Fibroblast of skin of scalp (primary cell): ENCODE measurements around the gene ZXDB. TPM values are rescaled to one million over a fixed set of nuclear protein-coding genes. Genes with fewer than 3 reads are reported as not detected.
A peak's percentile ranks its signal among the peaks of the same experiment; 100 is the strongest.
"Not testable (repeated sequence)": the region's sequence is repeated elsewhere in the genome, so short reads cannot be mapped to it uniquely, and the experiment has no call there.

Experiments used
- DNase-seq: peaks from one replicate; pipeline ENCODE4 v3.0.0-alpha.2; 2013
- polyA plus RNA-seq, 2 experiments: library from polyadenylated mRNA; unstranded; fragments of 120-200 nt; gene quantifications; one replicate each; pipeline ENCODE4 v1.2.1, GENCODE V29; 2013; ENCODE audit not compliant: insufficient read length in 2 of 2

ZXDB gene
- polyA plus RNA-seq (2013, experiment 1 of 2; ENCODE audit: insufficient read length): 3.5 TPM
- polyA plus RNA-seq (2013, experiment 2 of 2; ENCODE audit: insufficient read length): 4.9 TPM

- peak; percentile 34 for DNase-seq
These were observed at the start of gene ZXDB for GRCh38 chrX:57591284-57592159. TSS of gene ZXDB (plus strand) at chrX:57592011. CDS start at chrX:57592049, 38 bp downstream.

GRCh38 chrX:57565198-57565597, 26.6 kb upstream of the ZXDB start:
- no peak for DNase-seq

- peak; percentile 14 for DNase-seq
These were observed 18.1 kb upstream of the ZXDB start for GRCh38 chrX:57573754-57574153.

GRCh38 chrX:57582948-57583347, 8.9 kb upstream of the ZXDB start:
- not testable (repeated sequence) for DNase-seq

- no peak for DNase-seq
These were observed 8.3 kb upstream of the ZXDB start for GRCh38 chrX:57583477-57583876.

GRCh38 chrX:57586360-57586759, 5.5 kb upstream of the ZXDB start:
- DNase-seq: no peak

- no peak for DNase-seq
These were observed 4.7 kb upstream of the ZXDB start for GRCh38 chrX:57587062-57587461.

- no peak for DNase-seq
These were observed 4.2 kb upstream of the ZXDB start for GRCh38 chrX:57587607-57588006.

GRCh38 chrX:57592160-57592893, 516 bp downstream of the ZXDB start:
- DNase-seq: peak; percentile 20

GRCh38 chrX:57592894-57593215, 1.0 kb downstream of the ZXDB start:
- peak; percentile 21 for DNase-seq

GRCh38 chrX:57595381-57595811, 3.6 kb downstream of the ZXDB start:
- peak; percentile 80 for DNase-seq

- DNase-seq: no peak
These were observed 4.3 kb downstream of the ZXDB start for GRCh38 chrX:57596109-57596508.

- no peak for DNase-seq
These were observed 4.7 kb downstream of the ZXDB start for GRCh38 chrX:57596516-57596915.

GRCh38 chrX:57607295-57608187, 15.7 kb downstream of the ZXDB start:
- DNase-seq: peak; percentile 5

GRCh38 chrX:57613351-57613750, 21.5 kb downstream of the ZXDB start:
- DNase-seq: not testable (repeated sequence)

GRCh38 chrX:57629438-57629837, 37.6 kb downstream of the ZXDB start:
- DNase-seq: not testable (repeated sequence)

GRCh38 chrX:57640674-57641016, 48.8 kb downstream of the ZXDB start:
- DNase-seq: no peak

- no peak for DNase-seq
These were observed 49.5 kb downstream of the ZXDB start for GRCh38 chrX:57641338-57641737.

GRCh38 chrX:57643698-57644097, 51.9 kb downstream of the ZXDB start:
- DNase-seq: no peak

GRCh38 chrX:57647020-57647419, 55.2 kb downstream of the ZXDB start:
- no peak for DNase-seq
